Lower leg skin (tissue), 3 donors: Measurements from ENCODE around the gene RTN1.

ENCODE experiments used
- CTCF ChIP-seq, 3 donors: fragments of 450-650 bp; IDR thresholded peaks; one replicate each; pipeline ENCODE4 v1.5.1; 2016; ENCODE audit warnings: antibody characterized with exemption in 3 of 3, mild to moderate bottlenecking in 3 of 3, moderate library complexity in 2 of 3
- POLR2A ChIP-seq, 2 donors: fragments of 450-650 bp; IDR thresholded peaks; one replicate each; pipeline ENCODE4 v1.6.1; 2016 to 2017; ENCODE audit warnings: antibody characterized with exemption in 2 of 2, mild to moderate bottlenecking in 1 of 2, moderate library complexity in 1 of 2

DNA sequence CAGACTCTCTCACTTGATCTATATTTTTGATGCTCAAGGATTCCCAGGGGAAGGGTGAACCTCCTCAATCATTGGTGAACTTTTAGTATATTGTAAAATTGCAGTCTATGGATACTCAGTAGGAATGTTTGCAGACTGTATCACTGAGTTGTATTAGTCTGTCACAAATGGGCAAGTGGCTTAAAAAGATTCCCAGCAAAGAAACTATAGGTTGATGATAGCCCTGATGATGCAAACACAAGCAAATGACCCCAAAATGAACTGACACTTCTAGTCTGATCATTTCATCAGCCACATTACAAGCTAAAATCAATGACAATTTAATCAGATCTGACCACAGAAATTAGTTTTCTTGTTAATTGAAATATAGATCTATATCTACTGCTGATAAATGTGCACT lies 59.5 kb downstream of the RTN1 start:
- no peak for TF ChIP-seq CTCF (IDR thresholded peaks at IDR 0.05)
- no peak for TF ChIP-seq POLR2A (IDR thresholded peaks at IDR 0.05)
